Activated CD8-positive, alpha-beta memory T cell treated with anti-CD3 and anti-CD28 coated beads, Interleukin-2, amount 50 U/mL, for 48 hours (primary cell): Measurements from ENCODE around the gene CXCL14.
A peak's percentile ranks its signal among the peaks of the same experiment; 100 is the strongest.

Source experiments
- DNase-seq: peaks from one replicate; pipeline ENCODE4 v3.0.0-alpha.2; 2020

The CXCL14 gene, protein sequence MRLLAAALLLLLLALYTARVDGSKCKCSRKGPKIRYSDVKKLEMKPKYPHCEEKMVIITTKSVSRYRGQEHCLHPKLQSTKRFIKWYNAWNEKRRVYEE

DNA sequence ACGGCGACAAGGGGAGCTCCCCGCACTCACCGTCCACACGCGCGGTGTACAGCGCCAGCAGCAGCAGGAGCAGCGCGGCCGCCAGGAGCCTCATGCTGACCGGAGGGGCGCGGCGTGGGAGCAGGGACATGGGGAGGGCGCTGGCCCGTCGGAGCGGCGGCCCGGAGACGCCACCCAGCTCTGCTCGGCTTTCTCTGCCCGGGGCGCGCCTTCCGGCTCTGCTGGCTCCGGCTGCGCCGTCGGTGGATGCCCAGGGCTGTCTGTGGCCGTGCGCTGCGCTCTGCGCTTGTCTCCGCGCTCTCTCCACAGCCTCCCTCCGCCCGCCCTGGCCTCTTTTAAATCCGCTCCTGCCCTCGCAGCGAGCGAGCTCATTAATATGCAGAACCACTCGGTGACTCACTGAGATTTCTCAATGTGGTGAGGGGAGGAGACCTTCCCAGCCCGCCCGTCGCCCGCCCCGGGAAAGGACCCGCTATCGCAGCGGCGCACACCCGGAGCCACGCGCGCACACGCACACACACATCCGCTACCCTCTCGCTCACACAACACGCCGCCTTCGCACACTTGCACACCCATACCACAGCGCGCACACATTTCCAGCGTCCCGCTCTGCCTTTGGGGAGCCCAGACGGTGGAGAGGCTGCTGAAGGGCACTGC, at the start of gene CXCL14:
CXCL14 (minus strand) TSS at position 307 of the 657 bp plus-strand sequence; CDS start at position 94, 213 bp downstream.
- DNase-seq = no peak

DNA sequence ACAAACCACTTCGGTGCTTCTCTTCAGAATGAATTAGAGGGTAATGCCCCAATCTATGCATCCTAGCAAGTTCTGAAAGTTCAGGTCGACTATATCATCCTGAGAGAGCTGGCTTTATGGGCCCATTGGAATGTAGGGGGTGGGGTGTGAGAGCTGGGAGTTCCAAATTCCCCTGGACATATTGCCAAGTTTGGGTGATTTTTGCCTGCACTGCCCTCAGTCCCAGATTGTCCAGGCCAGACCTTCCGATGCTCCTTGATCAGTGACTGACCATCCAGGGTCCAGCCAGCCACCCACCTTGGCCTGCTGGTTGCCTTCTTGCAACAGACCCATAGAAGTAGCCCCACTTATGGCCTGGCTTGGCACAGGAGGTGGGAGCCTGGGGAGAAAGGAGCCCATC, 47.8 kb upstream of the CXCL14 start:
- DNase-seq = no peak

DNA sequence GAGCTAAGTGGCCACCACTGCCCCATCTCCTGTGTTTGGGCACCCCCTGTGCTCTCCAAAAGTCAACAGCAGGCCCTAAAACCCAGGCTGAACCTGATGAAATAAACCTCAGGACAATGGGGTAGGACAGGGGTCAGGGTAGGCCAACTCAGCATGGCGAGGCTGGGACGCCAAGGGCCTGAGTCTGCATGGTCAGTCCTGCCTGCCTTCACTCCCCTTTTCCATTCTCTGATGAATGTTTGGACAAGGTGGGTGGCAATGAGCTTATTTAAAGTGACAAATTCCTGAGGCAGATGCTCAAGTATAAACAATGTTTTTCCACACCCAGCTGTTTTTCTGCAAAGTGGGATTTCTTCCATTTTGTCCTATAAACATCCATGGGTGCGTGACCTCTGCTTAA, 47.2 kb upstream of the CXCL14 start:
- no peak for DNase-seq

DNA sequence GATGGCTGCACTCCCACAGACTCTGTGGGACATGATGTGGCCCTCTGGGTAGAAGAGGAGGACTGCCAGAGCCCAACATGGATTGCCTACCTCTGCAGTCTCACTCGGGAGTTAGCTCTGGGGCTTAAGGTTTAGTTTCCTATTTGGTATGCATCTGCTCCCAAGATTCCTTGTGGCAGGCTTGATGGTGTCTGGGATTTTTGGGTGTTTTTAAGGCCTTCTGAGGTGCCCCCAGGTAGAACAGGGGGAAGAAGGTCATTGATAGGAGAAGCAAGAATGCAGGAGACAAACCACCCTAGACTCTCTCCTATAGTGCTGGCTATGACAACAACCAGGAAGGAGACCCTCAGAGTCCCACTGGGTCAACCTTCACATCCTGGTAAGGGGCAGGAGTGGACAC, 46.7 kb upstream of the CXCL14 start:
- DNase-seq = no peak

DNA sequence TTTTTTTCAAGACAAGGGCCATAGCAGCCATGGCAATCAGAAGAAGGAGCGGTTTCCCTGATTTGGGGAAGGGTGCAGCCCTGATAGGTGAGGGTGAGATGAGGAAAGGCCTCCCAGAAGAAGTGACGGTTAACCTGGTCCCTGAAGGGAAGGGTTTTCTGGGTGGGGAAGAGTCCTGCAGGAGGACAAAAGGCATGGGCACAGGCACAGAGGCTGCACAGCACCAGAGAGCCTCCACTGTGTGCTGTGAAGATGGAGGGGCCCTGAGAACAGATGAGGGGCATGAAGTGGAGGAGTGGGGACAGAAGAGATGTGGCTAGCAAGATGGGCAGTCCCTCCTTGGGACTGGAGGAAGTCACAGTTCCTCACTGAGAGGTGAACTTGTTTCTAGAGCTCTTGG, 46.3 kb upstream of the CXCL14 start:
- DNase-seq = no peak

DNA sequence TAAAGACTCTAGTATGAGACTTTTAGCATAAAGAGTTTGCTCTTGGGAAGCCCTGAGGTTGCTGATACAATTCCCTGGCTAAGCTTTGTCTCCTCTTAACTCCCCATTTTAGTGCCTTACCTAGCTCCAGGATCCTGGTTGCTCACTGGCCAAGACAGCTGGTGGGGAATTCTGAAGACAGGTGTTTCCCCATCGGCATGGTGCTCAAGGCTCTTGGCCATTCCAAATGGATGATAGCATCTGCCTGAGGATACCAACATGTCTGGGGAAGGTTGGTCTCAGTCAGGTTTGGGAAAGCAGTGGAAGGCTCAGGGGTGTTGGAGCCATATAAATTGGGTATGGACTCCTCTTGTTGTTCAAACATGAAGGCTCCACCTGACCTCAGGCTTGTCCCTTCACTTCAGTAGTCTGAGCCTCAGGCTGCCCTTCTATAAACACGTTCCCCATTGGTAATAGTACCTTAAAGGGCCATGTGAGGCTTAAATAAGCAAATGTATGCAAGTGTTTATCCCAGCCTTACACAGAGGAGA, 44.5 kb upstream of the CXCL14 start:
- no peak for DNase-seq

DNA sequence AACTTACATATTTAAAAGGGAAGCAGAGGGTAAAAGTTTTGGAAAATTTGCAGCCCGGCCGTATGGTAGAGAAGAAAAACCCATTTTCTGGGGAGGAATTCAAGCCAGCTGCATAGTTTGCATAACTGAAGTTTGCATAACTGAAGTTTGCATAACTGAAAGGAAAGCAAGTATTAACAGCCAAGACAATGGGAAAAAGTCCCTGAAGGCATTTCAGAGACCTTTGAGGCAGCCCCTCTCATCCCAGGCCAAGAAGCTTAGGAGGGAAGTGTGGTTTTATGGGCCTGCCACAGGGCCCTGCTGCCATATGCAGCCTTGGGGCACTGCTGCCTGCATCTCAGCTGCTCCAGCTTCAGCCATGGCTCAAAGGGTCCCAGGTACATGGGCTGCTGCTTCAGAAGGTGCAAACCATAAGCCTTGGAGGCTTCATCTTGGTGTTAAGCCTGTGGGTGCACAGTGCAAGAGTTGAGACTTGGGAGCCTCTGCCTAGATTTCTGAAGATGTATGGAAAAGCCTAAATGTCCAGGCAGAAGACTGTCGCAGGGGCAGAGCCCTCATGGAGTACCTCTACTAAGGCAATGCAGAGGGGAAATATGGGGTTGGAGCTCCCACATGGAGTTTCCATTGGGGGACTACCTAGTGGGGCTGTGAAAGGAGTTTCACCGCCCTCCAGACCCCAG, 36.9 kb upstream of the CXCL14 start:
- DNase-seq = no peak

DNA sequence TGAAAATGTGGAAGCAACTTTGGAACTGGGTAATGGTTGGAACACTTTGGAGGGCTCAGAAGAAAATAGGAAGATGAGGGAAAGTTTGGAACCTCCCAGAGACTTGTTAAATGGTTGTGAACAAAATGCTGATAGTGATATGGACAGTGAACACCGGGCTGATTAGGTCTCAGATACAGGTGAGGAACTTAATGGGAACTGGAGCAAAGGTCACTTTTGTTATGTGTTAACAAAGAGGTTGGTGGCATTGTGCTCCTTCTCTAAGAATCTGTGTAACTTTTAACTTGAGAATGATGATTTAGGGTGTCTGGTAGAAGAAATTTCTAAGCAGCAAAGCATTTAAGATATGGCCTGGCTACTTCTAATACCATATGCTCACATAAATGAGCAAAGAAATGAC, 36.4 kb upstream of the CXCL14 start:
- no peak for DNase-seq

DNA sequence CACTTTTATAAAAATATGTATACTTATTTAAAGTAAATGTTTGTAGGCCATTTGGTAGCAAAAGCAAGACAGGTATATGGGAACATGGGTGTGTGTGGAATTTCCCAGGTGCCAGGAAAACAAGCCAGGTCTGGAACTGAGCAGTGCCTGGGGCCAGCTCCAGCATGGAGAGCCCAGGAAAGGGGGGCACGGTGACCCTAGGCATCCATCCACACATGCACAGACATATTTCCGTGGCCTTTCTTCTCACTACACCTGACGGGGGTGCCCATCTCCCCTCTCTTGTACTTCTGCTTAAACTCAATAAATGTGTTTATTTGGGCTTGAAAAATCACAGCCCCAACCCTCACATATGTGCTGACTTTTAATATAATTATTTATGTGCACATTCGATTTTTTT, 31.2 kb upstream of the CXCL14 start:
- DNase-seq = no peak

DNA sequence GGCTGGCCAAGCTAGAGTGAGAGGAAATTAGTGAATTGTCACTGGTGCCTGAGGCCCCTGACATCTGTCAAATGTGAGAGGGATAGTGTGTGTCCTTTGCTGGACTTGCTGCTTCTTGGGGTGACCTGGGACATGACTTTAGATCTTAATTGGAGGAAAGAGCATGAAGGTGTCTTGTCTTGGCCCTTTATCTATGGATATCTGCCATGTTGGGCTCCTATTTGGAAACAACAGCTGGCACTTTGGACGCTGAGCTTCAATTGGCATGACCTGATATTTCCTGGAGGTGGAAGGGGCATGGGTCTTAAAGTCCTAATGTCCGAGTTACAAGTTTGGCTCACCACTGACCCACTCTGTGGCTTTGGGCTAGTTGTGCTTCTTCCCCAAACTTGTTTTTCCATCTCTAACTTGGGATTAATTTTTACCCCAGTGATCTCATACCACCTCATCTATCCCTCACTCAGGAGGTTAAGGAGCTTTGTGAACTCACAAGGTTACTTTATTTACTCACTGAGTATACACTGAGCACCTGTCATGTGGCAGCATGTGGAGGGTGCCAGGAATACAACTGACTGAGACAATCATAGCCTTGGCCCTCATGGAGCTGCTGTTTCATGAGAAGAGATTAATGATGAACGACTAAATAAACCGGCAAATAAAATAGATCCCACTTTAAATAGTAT, 30.1 kb upstream of the CXCL14 start:
- DNase-seq = no peak

DNA sequence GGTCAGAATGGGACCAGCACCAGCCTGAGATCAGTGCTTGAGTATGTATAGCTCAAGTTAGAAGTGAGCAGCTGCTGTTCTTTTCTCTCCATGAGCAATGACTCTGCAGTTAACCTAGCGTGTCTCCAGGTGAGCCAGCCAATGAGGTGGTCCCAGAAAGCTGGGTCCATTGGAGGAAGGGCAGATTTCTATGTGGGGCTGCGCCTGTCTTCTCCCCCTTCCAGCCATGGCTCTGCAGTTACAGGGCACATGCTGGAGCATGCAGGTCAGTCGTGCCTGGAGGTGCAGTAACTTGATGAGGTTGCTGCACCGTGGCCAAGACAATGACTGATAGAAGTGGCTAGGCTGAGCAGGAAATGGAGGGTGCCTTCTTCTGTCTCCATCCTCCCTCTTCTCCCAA, 29.6 kb upstream of the CXCL14 start:
- DNase-seq = no peak

DNA sequence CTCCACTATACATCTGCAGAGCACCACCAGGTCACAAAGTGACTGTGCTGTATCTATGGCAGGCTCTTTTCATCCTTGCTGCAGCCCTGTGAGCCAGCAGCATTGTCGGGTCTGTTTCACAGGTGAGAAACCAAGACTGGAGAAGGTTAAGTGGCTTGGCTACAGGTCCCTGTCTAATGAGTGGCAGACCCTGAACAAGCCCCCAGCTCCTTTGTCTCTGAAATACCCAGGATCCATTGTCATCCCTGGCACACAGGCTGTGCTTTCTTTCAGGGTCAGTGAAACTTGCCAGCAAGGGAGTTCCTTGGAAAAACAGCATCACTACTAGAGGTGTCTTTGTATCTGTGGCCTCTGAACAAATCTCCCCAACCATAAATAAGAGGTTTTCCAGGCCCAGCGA, 27.6 kb upstream of the CXCL14 start:
- DNase-seq = no peak

DNA sequence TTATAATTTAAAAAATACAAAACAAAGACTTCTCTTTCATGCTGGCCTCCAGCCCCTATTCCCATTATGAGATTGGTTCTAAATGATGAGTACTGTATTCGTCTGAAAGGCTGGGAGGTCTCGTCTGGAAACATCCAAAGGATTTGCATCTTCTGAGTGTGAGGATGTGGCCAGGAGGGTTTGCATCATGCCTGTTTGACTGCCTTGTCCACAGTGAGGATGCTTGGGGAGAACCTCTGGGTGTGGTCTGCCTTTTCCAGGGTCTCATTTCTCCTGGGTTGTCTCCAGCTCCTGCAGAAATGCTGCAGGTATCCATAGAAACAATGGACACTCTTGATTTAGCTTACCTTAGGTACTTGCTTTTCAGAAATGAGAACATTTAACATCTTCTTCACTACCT, 26.4 kb upstream of the CXCL14 start:
- no peak for DNase-seq

DNA sequence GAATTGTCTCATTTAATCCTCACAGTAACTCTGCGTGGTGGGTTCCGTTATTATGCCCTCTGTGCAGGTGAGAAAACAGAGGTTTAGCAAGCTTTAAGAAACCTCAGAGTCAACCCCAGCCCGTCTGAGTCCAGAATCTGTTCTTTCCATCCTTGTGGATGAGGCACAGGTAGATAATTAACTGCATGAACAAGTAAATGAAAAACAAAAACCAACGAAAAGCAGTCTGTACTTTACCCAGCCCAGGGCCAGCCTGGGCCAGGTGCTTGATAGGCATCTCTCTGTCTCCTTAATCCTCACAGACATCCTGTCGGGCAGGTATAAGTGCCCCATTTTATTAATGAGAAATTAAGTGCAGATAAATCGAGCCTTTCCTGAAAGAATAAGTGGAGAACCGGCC, 25.3 kb upstream of the CXCL14 start:
- DNase-seq = no peak

DNA sequence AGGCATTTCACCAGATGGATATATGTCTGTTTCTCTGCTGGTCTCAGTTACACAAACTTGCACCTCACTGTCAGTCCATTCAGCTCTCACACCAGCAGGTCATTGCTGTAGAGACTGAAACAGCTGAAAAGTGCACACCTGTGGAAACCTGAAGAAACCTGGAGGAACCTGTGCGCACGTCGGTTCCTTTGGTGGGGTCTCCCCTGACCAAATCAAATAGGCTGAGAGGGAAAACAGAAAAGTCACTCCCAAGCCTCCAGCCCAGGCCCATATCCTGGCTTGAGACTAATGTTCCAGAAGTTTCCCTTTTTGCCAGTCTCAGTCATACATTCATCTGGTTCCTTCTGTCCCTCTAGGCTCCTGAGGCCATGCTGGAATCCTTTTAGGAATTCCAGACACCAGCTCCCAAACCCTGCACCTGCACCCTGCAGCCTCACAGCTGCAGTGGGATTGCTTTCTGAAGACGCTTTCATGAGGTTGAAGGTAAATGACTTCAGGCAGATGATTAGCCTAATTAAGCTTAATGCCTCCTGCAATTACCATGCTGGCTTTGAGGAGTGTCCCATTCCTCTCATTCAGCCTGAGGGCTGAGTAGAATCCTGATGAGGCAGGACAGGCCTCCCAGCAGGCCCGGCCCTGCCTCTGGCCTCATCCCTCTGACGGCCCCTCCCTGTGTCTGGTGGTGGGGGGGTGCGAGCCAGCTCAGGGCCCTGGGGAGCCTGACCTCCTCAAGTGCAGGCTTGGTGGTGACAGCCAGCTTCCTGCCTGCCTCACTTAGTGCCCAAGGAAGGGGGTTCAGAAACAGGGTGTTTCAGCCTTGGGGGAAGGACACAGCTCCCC, 24.3 kb upstream of the CXCL14 start:
- peak; percentile 7 for DNase-seq

DNA sequence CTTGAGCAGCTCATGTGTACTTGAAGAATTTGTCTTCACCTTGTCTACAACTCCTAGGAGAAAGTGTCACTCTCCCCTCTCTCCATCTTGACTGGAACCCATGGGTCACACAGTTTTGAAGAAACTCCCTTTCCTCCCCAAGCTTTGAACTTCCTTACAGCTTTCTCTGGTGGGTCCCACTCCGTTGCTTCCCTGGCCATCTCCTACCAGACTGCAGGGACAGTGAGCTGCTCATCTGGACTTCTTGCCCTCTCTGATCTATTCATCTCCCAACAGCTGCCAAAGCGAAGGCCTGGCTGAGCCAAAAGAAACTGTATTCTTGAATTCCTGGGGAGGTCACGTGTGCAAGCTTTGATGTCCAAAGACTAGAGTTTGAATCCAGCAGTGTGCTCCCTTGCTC, 22.7 kb upstream of the CXCL14 start:
- DNase-seq = no peak

DNA sequence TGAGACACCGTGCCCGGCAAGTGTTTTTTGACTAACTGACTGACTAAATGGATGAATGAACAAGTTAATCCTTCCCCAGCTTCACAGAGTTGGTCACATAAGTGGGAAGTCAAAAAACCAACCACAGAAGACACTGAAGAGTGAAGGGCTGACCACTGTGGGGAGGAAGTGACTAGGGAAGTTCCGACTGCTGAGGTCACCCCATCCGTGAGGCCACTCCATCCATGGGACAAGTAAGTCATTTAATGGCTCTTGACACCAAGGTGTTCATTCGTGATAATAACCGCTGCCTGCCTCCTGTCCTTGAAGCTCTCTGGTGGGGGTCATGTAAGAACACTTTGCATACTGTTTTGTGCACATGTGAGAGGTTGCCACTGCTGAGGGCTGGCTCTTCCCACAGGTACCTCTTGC, 22.2 kb upstream of the CXCL14 start:
- no peak for DNase-seq

DNA sequence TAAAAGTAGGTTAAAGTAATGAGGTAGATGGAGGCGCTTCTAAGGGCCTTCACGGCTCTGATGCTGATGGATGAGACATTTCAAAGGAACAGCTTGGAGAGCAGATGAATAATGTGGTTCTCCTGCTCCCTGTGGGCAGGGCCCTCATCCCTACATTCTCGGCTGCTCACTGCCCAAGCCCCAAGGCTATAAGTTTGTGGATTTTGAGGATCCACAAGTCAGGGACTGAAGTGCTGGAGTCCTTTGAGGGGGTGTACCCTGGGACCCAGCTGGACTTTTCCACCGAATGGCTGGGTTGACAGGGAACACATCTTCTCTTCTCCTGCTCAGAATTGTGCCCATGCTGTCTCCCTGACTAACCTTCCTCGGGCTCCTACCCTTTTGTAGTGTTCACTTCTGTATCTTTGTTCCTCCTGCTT, 21.4 kb upstream of the CXCL14 start:
- no peak for DNase-seq

DNA sequence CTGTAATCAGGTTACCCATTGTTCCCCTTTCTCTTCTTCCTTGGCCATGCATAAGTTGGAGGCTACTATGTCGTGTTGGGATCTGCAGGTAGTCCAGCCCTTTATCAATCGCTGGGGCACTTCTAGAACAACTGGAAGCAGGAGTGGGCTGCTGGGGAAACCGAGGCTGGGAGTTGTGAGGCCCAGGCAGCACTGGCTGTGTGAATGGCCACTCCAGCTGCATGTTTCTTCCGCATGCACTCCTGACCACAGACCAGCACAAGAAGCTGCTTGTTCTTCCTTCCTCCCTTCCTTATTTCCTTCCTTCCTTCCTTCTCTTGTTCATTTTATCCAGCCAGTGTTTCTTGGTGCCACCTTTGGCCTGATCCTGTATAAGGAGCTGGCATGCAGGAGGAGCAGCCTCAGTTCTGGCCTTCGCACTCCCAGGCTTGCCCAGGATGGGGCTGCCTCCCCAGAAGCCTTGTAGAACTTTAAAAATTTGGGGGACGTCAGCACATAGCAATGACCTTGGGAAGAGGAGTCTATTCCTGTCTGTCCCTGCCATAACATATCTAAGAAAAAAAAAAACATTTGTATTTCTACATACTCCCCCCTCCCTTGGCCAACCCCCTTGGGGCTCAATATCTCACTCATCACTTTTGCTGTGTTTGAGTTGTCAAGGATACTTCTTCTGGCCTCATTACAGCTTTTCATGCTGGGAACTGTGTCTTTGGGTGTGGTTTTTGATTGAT, 20.8 kb upstream of the CXCL14 start:
- no peak for DNase-seq

DNA sequence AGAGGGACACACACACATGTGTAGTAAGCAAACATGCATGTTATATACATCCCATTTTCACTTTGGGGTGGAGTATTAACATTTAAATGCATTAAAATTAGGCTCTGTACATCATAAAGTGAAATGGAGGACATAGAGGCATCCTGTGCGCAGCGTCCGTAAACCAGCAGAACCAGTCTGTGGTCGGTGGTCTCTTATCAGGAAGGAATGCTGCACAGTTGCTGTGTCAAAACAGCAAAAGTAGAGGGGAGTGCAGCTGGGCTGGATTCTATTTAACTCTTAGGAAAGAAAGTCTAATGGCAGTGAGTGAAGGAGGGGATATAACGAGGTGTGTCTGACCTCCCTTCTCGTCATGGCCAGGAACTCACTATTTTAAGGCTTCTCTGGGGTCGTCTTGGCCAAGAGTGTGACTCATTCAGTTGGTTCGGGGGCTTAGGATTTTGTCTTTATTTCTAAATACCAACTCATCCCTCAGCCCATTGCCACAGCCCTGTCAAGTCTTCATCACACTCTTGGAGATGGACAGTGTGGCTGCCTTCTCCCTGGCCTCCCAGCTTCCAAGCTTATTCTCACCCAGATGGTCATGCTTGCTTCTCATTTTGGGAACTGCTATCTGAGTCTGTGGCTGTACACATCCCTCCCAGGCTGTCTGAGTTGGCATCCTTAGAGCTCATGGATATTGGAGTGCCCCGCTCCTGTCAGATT, 20.1 kb upstream of the CXCL14 start:
- no peak for DNase-seq

DNA sequence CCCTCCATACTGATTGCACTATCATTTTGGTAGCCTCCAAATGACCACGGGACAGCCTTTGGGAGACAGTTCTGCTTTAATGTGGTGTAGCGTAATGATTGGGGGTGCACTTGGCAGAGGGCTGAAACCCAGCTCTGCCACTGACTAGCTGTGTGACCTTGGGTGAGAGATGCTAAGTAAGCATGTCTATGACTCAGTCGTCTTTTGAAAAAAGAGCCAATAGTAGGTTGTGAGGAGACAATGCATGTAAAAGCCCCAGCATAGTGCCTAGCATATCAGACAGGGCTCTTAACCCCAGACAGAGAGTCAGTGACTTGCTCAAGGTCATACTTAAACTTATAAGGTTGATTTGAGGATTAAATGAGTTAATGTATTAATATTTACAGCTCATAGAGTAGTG, 18.0 kb upstream of the CXCL14 start:
- DNase-seq = no peak
